Uterus (tissue), 2 donors: ENCODE measurements around the gene PSMG4.
A peak's percentile ranks its signal among the peaks of the same experiment; 100 is the strongest.

Source experiments
- POLR2A ChIP-seq, 2 donors: fragments of 450-650 bp; IDR thresholded peaks; one replicate each; pipeline ENCODE4 v1.6.1; 2016; ENCODE audit warnings: antibody characterized with exemption in 2 of 2, mild to moderate bottlenecking in 1 of 2, moderate library complexity in 1 of 2
- TF ChIP-seq, protein P1 (sequence below), 4 experiments: fragments of 200-600 bp in 2 of 4; fragments of 450-650 bp in 2 of 4; sonication (generic) in 2 of 4; IDR thresholded peaks; one replicate each; pipeline ENCODE4 v1.5.1; 2016 to 2019; ENCODE audit warnings: antibody characterized with exemption in 4 of 4, mild to moderate bottlenecking in 2 of 4, moderate library complexity in 1 of 4

DNA sequence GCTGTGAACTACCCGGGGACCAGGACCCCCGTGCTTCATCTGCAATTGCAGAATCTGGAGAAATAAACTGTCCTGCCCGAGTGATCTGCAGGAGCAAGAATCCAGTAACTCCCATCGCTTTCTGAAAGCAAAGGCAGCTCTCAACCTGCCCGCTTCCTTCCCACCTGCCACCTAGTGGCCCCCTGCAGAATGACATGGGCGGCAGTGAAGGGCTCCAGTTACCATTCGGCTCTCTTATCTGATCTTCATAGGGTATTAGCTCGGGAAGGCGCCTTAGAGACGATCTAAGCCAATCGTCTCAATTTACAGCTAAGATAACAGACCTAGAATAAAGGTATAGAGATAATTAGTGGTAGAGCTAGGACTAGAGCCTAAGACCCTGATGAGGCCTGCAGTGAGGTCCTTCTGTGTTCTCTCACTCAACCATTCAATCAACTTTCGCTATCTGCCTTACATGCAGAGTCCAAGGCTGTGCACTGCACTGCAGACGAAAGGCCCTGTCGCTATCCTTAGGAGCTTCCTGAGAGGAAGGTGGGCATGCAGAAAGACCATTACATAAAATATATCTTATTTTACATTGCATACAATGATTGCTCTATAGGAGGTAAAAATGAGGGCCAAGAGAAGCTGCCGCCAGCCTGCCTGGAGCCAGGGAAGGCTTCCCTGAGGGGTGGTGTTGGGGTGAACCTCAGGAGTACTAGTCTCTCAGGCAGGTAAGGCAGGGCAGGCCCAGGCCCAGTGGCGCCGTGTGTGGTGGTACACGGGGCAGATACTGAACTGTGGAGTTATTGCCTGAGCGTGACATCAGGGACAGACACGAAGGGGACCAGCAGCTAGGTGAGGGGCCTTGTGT is 7.1 kb upstream of the PSMG4 start:
- TF ChIP-seq, protein P1, sequence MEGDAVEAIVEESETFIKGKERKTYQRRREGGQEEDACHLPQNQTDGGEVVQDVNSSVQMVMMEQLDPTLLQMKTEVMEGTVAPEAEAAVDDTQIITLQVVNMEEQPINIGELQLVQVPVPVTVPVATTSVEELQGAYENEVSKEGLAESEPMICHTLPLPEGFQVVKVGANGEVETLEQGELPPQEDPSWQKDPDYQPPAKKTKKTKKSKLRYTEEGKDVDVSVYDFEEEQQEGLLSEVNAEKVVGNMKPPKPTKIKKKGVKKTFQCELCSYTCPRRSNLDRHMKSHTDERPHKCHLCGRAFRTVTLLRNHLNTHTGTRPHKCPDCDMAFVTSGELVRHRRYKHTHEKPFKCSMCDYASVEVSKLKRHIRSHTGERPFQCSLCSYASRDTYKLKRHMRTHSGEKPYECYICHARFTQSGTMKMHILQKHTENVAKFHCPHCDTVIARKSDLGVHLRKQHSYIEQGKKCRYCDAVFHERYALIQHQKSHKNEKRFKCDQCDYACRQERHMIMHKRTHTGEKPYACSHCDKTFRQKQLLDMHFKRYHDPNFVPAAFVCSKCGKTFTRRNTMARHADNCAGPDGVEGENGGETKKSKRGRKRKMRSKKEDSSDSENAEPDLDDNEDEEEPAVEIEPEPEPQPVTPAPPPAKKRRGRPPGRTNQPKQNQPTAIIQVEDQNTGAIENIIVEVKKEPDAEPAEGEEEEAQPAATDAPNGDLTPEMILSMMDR (IDR thresholded peaks at IDR 0.05): peak; percentile 91 to 98 (median 95)
- TF ChIP-seq POLR2A (IDR thresholded peaks at IDR 0.05): no peak
